Neural cell (in vitro differentiated cells): ENCODE data around the gene RNLS. TPM values are rescaled to one million over a fixed set of nuclear protein-coding genes. Genes with fewer than 3 reads are reported as not detected.

Source experiments
- H2AFZ ChIP-seq: fragments of 200-600, 300-800 bp; sonication (generic), shearing (Covaris generic); 2 replicates; pipeline ENCODE4 v1.6.0; 2014; ENCODE audit warnings: low read depth, mild to moderate bottlenecking, antibody characterized with exemption, low read length, moderate library complexity
- H3F3A ChIP-seq: fragments of 200-600 bp; shearing (Covaris generic); 2 replicates; pipeline ENCODE4 v1.6.1; 2016; ENCODE audit warnings: mild to moderate bottlenecking, moderate library complexity, mixed read lengths, antibody characterized with exemption, low read length; ENCODE audit not compliant: insufficient read depth, poor library complexity, severe bottlenecking
- H3K27ac ChIP-seq: fragments of 200-600, 300-800 bp; sonication (generic), shearing (Covaris generic); 2 replicates; pipeline ENCODE4 v1.5.1; 2014; ENCODE audit warnings: mild to moderate bottlenecking, low read length, moderate library complexity
- H3K27me3 ChIP-seq: fragments of 300-800, 200-600 bp; sonication (generic), shearing (Covaris generic); 2 replicates; pipeline ENCODE4 v1.6.0; 2014; ENCODE audit warnings: mild to moderate bottlenecking, low read depth, low read length, moderate library complexity; ENCODE audit not compliant: insufficient read depth
- H3K36me3 ChIP-seq: fragments of 300-800, 200-600 bp; sonication (generic), shearing (Covaris generic); 2 replicates; pipeline ENCODE4 v1.5.1; 2014; ENCODE audit warnings: mild to moderate bottlenecking, antibody characterized with exemption, low read length, moderate library complexity; ENCODE audit not compliant: insufficient read depth
- H3K4me2 ChIP-seq: fragments of 300-800, 200-600 bp; sonication (generic), shearing (Covaris generic); 2 replicates; pipeline ENCODE4 v1.6.0; 2014; ENCODE audit warnings: mild to moderate bottlenecking, low read length
- H3K4me3 ChIP-seq: fragments of 300-800, 200-600 bp; sonication (generic), shearing (Covaris generic); 2 replicates; pipeline ENCODE4 v1.5.1; 2014; ENCODE audit warnings: mild to moderate bottlenecking, low read length, moderate library complexity
- H3K79me2 ChIP-seq: fragments of 200-600 bp; shearing (Covaris generic); replicated peaks from 2 replicates; pipeline ENCODE4 v1.6.0; 2014; ENCODE audit warnings: mild to moderate bottlenecking, low read length, moderate library complexity; ENCODE audit not compliant: insufficient read depth
- H3K9ac ChIP-seq: fragments of 300-800, 200-600 bp; sonication (generic), shearing (Covaris generic); 2 replicates; pipeline ENCODE4 v1.6.1; 2016; ENCODE audit warnings: mild to moderate bottlenecking, low read length, mixed read lengths
- H3K9me2 ChIP-seq: fragments of 200-600 bp; shearing (Covaris generic); 2 replicates; pipeline ENCODE4 v1.6.1; 2016; ENCODE audit warnings: mild to moderate bottlenecking, low read length, mixed read lengths; ENCODE audit not compliant: insufficient read depth
- H3K9me3 ChIP-seq: fragments of 200-600, 300-800 bp; sonication (generic), shearing (Covaris generic); 2 replicates; pipeline ENCODE4 v1.6.1; 2016; ENCODE audit warnings: mild to moderate bottlenecking, mixed run types, low read length, moderate library complexity, mixed read lengths
- H4K20me1 ChIP-seq: fragments of 200-600 bp; shearing (Covaris generic); 2 replicates; pipeline ENCODE4 v1.6.1; 2016; ENCODE audit warnings: mild to moderate bottlenecking, mixed run types; ENCODE audit not compliant: insufficient read depth
- EP300 ChIP-seq: fragments of 450-650 bp; conservative IDR thresholded peaks from 2 replicates; pipeline ENCODE4 v1.6.1; 2014; ENCODE audit warnings: antibody characterized with exemption, mild to moderate bottlenecking, moderate library complexity; ENCODE audit not compliant: poor library complexity, severe bottlenecking
- EZH2 ChIP-seq: fragments of 200-600, 300-800 bp; shearing (Covaris generic), sonication (generic); IDR thresholded peaks from 2 replicates; pipeline ENCODE4 v1.6.1; 2014; ENCODE audit warnings: antibody characterized with exemption, low read length, borderline replicate concordance, mild to moderate bottlenecking; ENCODE audit not compliant: insufficient read depth, poor library complexity, severe bottlenecking
- POLR2AphosphoS5 ChIP-seq: IDR thresholded peaks from 2 replicates; pipeline ENCODE4 v1.6.1; 2012
- polyA plus RNA-seq: library from polyadenylated mRNA; depleted of rRNA; stranded (reverse); fragments of >200 nt; gene quantifications from 2 replicates; pipeline ENCODE4 v1.2.3, GENCODE V29; 2014
- TF ChIP-seq, protein P1 (sequence below): fragments of 450-650 bp; IDR thresholded peaks from 2 replicates; pipeline ENCODE4 v1.5.1; 2014; ENCODE audit warnings: antibody characterized with exemption, mild to moderate bottlenecking, moderate library complexity; ENCODE audit not compliant: poor library complexity, severe bottlenecking
- TF ChIP-seq, protein P2 (sequence below): IDR thresholded peaks from 2 replicates; pipeline ENCODE4 v1.6.1; 2012; ENCODE audit warnings: borderline replicate concordance

RNLS gene
- polyA plus RNA-seq, 1 donor from 2014 or later = 0.20 TPM

DNA sequence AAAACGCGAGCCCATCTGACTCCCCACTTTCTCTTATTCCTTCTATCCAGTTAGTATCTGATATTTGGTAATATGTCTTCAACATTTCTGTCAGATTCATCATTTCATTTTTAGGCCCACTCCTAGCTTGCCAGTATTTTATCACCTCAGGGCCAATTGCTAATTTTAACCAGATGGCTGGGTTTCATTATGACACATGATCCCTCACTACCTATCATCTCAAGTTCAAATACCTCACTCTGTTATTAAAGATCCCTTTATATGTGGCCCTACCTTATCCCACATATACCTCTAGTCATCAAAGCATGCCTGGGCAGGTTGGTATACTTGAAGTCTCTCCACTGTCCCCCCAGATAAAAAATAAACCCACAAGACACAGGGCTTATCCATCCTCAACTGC lies 104.9 kb downstream of the RNLS start:
- H3K27me3 ChIP-seq = no peaks in the 10 kb centered on the region
- H3F3A ChIP-seq = no peaks in the 10 kb centered on the region
- no peaks in the 10 kb centered on the region for H3K9me3 ChIP-seq
- no peaks in the 10 kb centered on the region for H3K36me3 ChIP-seq
- no peaks in the 10 kb centered on the region for H3K79me2 ChIP-seq
- no peaks in the 10 kb centered on the region for H3K9me2 ChIP-seq
- H4K20me1 ChIP-seq = no peaks in the 10 kb centered on the region
- H3K4me2 ChIP-seq = no peak overlapping the region
- no peak overlapping the region for H3K4me3 ChIP-seq
- TF ChIP-seq, protein P1, sequence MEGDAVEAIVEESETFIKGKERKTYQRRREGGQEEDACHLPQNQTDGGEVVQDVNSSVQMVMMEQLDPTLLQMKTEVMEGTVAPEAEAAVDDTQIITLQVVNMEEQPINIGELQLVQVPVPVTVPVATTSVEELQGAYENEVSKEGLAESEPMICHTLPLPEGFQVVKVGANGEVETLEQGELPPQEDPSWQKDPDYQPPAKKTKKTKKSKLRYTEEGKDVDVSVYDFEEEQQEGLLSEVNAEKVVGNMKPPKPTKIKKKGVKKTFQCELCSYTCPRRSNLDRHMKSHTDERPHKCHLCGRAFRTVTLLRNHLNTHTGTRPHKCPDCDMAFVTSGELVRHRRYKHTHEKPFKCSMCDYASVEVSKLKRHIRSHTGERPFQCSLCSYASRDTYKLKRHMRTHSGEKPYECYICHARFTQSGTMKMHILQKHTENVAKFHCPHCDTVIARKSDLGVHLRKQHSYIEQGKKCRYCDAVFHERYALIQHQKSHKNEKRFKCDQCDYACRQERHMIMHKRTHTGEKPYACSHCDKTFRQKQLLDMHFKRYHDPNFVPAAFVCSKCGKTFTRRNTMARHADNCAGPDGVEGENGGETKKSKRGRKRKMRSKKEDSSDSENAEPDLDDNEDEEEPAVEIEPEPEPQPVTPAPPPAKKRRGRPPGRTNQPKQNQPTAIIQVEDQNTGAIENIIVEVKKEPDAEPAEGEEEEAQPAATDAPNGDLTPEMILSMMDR = no peak
- TF ChIP-seq POLR2AphosphoS5 (no peak), EP300 (no peak), EZH2 (no peak)
- TF ChIP-seq, protein P2, sequence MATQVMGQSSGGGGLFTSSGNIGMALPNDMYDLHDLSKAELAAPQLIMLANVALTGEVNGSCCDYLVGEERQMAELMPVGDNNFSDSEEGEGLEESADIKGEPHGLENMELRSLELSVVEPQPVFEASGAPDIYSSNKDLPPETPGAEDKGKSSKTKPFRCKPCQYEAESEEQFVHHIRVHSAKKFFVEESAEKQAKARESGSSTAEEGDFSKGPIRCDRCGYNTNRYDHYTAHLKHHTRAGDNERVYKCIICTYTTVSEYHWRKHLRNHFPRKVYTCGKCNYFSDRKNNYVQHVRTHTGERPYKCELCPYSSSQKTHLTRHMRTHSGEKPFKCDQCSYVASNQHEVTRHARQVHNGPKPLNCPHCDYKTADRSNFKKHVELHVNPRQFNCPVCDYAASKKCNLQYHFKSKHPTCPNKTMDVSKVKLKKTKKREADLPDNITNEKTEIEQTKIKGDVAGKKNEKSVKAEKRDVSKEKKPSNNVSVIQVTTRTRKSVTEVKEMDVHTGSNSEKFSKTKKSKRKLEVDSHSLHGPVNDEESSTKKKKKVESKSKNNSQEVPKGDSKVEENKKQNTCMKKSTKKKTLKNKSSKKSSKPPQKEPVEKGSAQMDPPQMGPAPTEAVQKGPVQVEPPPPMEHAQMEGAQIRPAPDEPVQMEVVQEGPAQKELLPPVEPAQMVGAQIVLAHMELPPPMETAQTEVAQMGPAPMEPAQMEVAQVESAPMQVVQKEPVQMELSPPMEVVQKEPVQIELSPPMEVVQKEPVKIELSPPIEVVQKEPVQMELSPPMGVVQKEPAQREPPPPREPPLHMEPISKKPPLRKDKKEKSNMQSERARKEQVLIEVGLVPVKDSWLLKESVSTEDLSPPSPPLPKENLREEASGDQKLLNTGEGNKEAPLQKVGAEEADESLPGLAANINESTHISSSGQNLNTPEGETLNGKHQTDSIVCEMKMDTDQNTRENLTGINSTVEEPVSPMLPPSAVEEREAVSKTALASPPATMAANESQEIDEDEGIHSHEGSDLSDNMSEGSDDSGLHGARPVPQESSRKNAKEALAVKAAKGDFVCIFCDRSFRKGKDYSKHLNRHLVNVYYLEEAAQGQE = no peak
- H3K27ac ChIP-seq = no peak overlapping the region
- H2AFZ ChIP-seq = no peak overlapping the region
- H3K9ac ChIP-seq = no peak overlapping the region

DNA sequence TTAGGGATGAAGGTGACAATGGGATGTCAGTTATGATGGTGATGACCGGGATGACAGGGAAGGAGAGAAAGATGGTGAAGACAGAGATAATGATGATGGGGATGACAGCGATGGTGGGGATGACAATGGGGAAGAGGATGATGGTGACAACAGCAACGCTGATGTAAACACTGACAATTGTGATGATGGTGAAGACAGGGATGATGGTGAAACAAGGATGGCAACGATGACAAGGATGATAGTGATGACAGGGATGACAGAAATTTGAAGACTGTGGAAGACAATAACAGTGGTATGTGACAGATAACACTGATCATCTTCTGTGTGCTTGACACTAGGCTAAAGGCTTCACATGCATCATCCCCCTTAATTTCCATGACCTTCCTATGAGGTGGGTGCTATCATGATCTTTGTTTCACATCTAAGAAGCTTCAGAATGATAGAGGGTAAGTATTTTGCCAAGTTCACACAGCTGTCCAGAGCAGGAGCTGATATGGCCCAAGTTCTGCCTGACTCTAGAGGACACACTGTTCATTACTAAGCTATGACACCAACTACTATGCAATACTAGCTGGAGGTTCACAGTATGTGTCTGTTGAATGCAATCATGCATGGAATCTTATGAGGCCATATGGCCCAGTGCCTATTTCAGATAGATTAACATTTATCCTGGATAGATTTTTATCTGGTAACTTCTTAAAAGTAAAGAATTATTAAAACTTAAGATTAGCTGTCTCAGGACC lies 105.6 kb downstream of the RNLS start:
- TF ChIP-seq, protein P2 = no peak
- TF ChIP-seq POLR2AphosphoS5 (peak; percentile 10), EP300 (peak; percentile 70)
- no peak overlapping the region for H3K4me2 ChIP-seq
- H3K36me3 ChIP-seq = no peaks in the 10 kb centered on the region
- no peak overlapping the region for H3K27ac ChIP-seq
- no peaks in the 10 kb centered on the region for H3K79me2 ChIP-seq
- no peak overlapping the region for H3K9ac ChIP-seq
- H3K9me3 ChIP-seq = no peaks in the 10 kb centered on the region
- H3K27me3 ChIP-seq = no peaks in the 10 kb centered on the region
- no peaks in the 10 kb centered on the region for H3F3A ChIP-seq
- H4K20me1 ChIP-seq = no peaks in the 10 kb centered on the region
- no peaks in the 10 kb centered on the region for H3K9me2 ChIP-seq
- H2AFZ ChIP-seq = no peak overlapping the region
- no peak overlapping the region for H3K4me3 ChIP-seq
